Mesodermal cell (in vitro differentiated cells): ENCODE measurements around the gene KRTAP12-4.
"Not testable (repeated sequence)": the region's sequence is repeated elsewhere in the genome, so short reads cannot be mapped to it uniquely, and the experiment has no call there.

Experiments used
- H3K27ac ChIP-seq: 2 replicates; pipeline ENCODE4 v1.7.0; 2013; ENCODE audit warnings: mild to moderate bottlenecking, low read depth, low read length, moderate library complexity; ENCODE audit not compliant: severe bottlenecking
- H3K36me3 ChIP-seq: 2 replicates; pipeline ENCODE4 v1.7.1; 2013; ENCODE audit warnings: mild to moderate bottlenecking, low read length, moderate library complexity; ENCODE audit not compliant: control insufficient read depth, insufficient read depth
- H3K4me1 ChIP-seq: one replicate; pipeline ENCODE4 v1.7.1; 2013; ENCODE audit warnings: mild to moderate bottlenecking, low read length; ENCODE audit not compliant: insufficient read depth, control insufficient read depth, poor library complexity, severe bottlenecking
- H3K4me3 ChIP-seq: 2 replicates; pipeline ENCODE4 v1.7.0; 2013; ENCODE audit warnings: low read length, control low read depth, mild to moderate bottlenecking; ENCODE audit not compliant: insufficient read depth, poor library complexity, severe bottlenecking; ENCODE audit errors: extremely low read depth
- H3K9me3 ChIP-seq: 2 replicates; pipeline ENCODE4 v1.7.1; 2013; ENCODE audit warnings: mild to moderate bottlenecking, low read length, moderate library complexity; ENCODE audit not compliant: control insufficient read depth
- WGBS, 2 experiments: methylation state at CpG; one replicate each; pipeline ENCODE4 v1.1.5; 2013; ENCODE audit warnings: missing lambda C conversion rate in 2 of 2; ENCODE audit not compliant: insufficient coverage in 2 of 2; 5-methylcytosine and 5-hydroxymethylcytosine counted together

Gene KRTAP12-4

GRCh38 chr21:44670642-44671432 lies 16.4 kb upstream of the KRTAP12-4 start:
- no peak overlapping the region for H3K27ac ChIP-seq
- H3K36me3 ChIP-seq: no peaks in the 10 kb centered on the region
- H3K4me3 ChIP-seq: no peak overlapping the region
- H3K9me3 ChIP-seq: peaks cover 28% of the 10 kb centered on the region
- H3K4me1 ChIP-seq: no peaks in the 10 kb centered on the region
- 84 to 87% methylated on average over 2 to 3 of the region's 3 CpGs for WGBS, 2 experiments

GRCh38 chr21:44667612-44668011 lies 13.2 kb upstream of the KRTAP12-4 start:
- Histone ChIP-seq H3K27ac (no peak overlapping the region), H3K36me3 (no peaks in the 10 kb centered on the region), H3K4me3 (no peak overlapping the region), H3K9me3 (peaks cover 25% of the 10 kb centered on the region), H3K4me1 (no peaks in the 10 kb centered on the region)
- WGBS, 2 experiments: 83% methylated on average over 1 of the region's 1 CpG; no CpG with 5 or more reads in 1 of the 2 experiments

GRCh38 chr21:44666401-44667320 lies 12.2 kb upstream of the KRTAP12-4 start, which contains the start of gene KRTAP12-2:
KRTAP12-2 (minus strand) TSS chr21:44666927; CDS start chr21:44666886, 41 bp downstream.
- Histone ChIP-seq H3K4me1 (no peaks in the 10 kb centered on the region), H3K36me3 (no peaks in the 10 kb centered on the region), H3K27ac (no peak within 1 kb of the TSS), H3K4me3 (no peak within 1 kb of the TSS), H3K9me3 (peaks cover 23% of the 10 kb centered on the region)
- WGBS, 2 experiments: 87 to 92% methylated on average over 13 to 14 of the region's 19 CpGs

- Histone ChIP-seq H3K36me3 (no peaks in the 10 kb centered on the region), H3K27ac (no peak overlapping the region), H3K4me1 (no peaks in the 10 kb centered on the region), H3K4me3 (no peak overlapping the region), H3K9me3 (peaks cover 12% of the 10 kb centered on the region)
- WGBS, 2 experiments: 86 to 90% methylated on average over 2 to 3 of the region's 5 CpGs
These were observed 10.2 kb upstream of the KRTAP12-4 start for GRCh38 chr21:44664691-44665090.

- 25 to 60% methylated on average over 2 to 3 of the region's 7 CpGs for WGBS, 2 experiments
- H3K4me1 ChIP-seq, H3K27ac ChIP-seq, H3K36me3 ChIP-seq, H3K4me3 ChIP-seq: not testable (repeated sequence)
- H3K9me3 ChIP-seq: peaks cover 10% of the 10 kb centered on the region
These were observed 7.1 kb upstream of the KRTAP12-4 start for GRCh38 chr21:44661567-44661966.

GRCh38 chr21:44658913-44659595 lies 4.6 kb upstream of the KRTAP12-4 start:
- WGBS, 2 experiments: 77 to 80% methylated on average over 4 to 6 of the region's 11 CpGs

GRCh38 chr21:44658541-44658910 lies 4.1 kb upstream of the KRTAP12-4 start:
- H3K9me3 ChIP-seq: peaks cover 10% of the 10 kb centered on the region
- WGBS, 2 experiments: 97 to 100% methylated on average over 3 of the region's 5 CpGs
- H3K36me3 ChIP-seq: no peaks in the 10 kb centered on the region
- no peak overlapping the region for H3K4me3 ChIP-seq
- H3K4me1 ChIP-seq: peaks cover 7% of the 10 kb centered on the region
- H3K27ac ChIP-seq: no peak overlapping the region

More at GRCh38 chr21:44658913-44659595, 4.6 kb upstream of the KRTAP12-4 start:
- Histone ChIP-seq H3K27ac (no peak overlapping the region), H3K4me1 (peaks cover 7% of the 10 kb centered on the region), H3K36me3 (no peaks in the 10 kb centered on the region), H3K4me3 (no peak overlapping the region), H3K9me3 (peaks cover 10% of the 10 kb centered on the region)

- H3K4me3 ChIP-seq: no peak within 1 kb of the TSS
- H3K27ac ChIP-seq: no peak within 1 kb of the TSS
- H3K4me1 ChIP-seq: peaks cover 7% of the 10 kb centered on the region
- peaks cover 10% of the 10 kb centered on the region for H3K9me3 ChIP-seq
- 88 to 94% methylated on average over 21 to 26 of the region's 26 CpGs for WGBS, 2 experiments
- H3K36me3 ChIP-seq: no peaks in the 10 kb centered on the region
These were observed 3.4 kb upstream of the KRTAP12-4 start, which contains the start of gene KRTAP12-3 for GRCh38 chr21:44657635-44658540. KRTAP12-3 (plus strand) TSS chr21:44657932; CDS start chr21:44657980, 48 bp downstream.

- Histone ChIP-seq H3K36me3 (no peaks in the 10 kb centered on the region), H3K9me3 (peaks cover 10% of the 10 kb centered on the region), H3K27ac (no peak overlapping the region), H3K4me1 (peaks cover 7% of the 10 kb centered on the region), H3K4me3 (no peak overlapping the region)
- 75 to 80% methylated on average over 1 of the region's 1 CpG for WGBS, 2 experiments
These were observed 2.4 kb upstream of the KRTAP12-4 start for GRCh38 chr21:44656868-44657267.
